Omental fat pad (tissue), 4 donors: ENCODE measurements around the gene GPC2. TPM values are rescaled to one million over a fixed set of nuclear protein-coding genes. Genes with fewer than 3 reads are reported as not detected.

Source experiments
- ATAC-seq: fragments of 150-250 bp; one replicate; pipeline ENCODE4 v1.9.1; 2016; ENCODE audit warnings: mild to moderate bottlenecking, moderate library complexity; ENCODE audit not compliant: low FRiP score
- DNase-seq: peaks from one replicate; pipeline ENCODE4 v3.0.0-alpha.2; 2019; ENCODE audit warnings: low spot score
- CTCF ChIP-seq, 3 donors: fragments of 450-650 bp; IDR thresholded peaks; one replicate each; pipeline ENCODE4 v1.5.1; 2016 to 2017; ENCODE audit warnings: antibody characterized with exemption in 3 of 3, mild to moderate bottlenecking in 3 of 3, moderate library complexity in 2 of 3
- total RNA-seq, 4 donors: library from RNA; depleted of rRNA; stranded (reverse); fragments of >200 nt; gene quantifications; one replicate each; pipeline ENCODE4 v1.1.0, GENCODE V29; 2016

The GPC2 gene
- total RNA-seq, 4 donors from 2014 or later: 0.48 TPM; not detected in 3

GRCh38 chr7:100126239-100126930, 50.8 kb downstream of the GPC2 start:
- DNase-seq (no peak), ATAC-seq (peak; percentile 63)
- TF ChIP-seq CTCF (IDR thresholded peaks at IDR 0.05): no peak

GRCh38 chr7:100124301-100125230, 52.6 kb downstream of the GPC2 start:
- ATAC-seq (no peak), DNase-seq (no peak)
- TF ChIP-seq CTCF (IDR thresholded peaks at IDR 0.05): no peak

- no peak for ATAC-seq
- no peak for DNase-seq
Measured at GRCh38 chr7:100122568-100122967, 54.6 kb downstream of the GPC2 start.

GRCh38 chr7:100122067-100122466, 55.1 kb downstream of the GPC2 start:
- no peak for ATAC-seq
- DNase-seq: no peak
- TF ChIP-seq CTCF (IDR thresholded peaks at IDR 0.05): no peak

More at GRCh38 chr7:100122568-100122967, 54.6 kb downstream of the GPC2 start:
- no peak for TF ChIP-seq CTCF (IDR thresholded peaks at IDR 0.05)

GRCh38 chr7:100120733-100121036, 56.5 kb downstream of the GPC2 start:
- no peak for TF ChIP-seq CTCF (IDR thresholded peaks at IDR 0.05)
- DNase-seq: no peak
- ATAC-seq: no peak

GRCh38 chr7:100119970-100120732, 57.0 kb downstream of the GPC2 start:
- DNase-seq (no peak), ATAC-seq (peak; percentile 34)
- no peak for TF ChIP-seq CTCF (IDR thresholded peaks at IDR 0.05)

Other genes with a start within 250 kb of the GPC2 start
- under 1 TPM in 2 of 4 donors, not detected in 2; 0.63 to 0.74 TPM for gene GJC3, start 247.8 kb downstream of the GPC2 start, total RNA-seq
- gene AZGP1, start 201.3 kb downstream of the GPC2 start, total RNA-seq: 100 to 1,000 TPM in 1 of 4 donors, 10 to 100 TPM in 3; 70.9 to 155 (median 92.1) TPM
- gene ZKSCAN1, start 161.8 kb downstream of the GPC2 start, total RNA-seq: 10 to 100 TPM; 21.5 to 34.5 (median 28.0) TPM
- gene ZSCAN21, start 127.6 kb downstream of the GPC2 start, total RNA-seq: 10 to 100 TPM; 11.4 to 14.7 (median 12.4) TPM
- gene ZNF3, start 95.7 kb downstream of the GPC2 start, total RNA-seq: 10 to 100 TPM; 14.5 to 25.4 (median 17.9) TPM
- 10 to 100 TPM; 41.6 to 69.0 (median 50.0) TPM for gene COPS6, start 88.4 kb downstream of the GPC2 start, total RNA-seq
- gene MCM7, start 76.0 kb downstream of the GPC2 start, total RNA-seq: 10 to 100 TPM; 17.6 to 42.7 (median 28.7) TPM
- gene AP4M1, start 75.7 kb downstream of the GPC2 start, total RNA-seq: 10 to 100 TPM in 2 of 4 donors, 1 to 10 TPM in 2; 7.2 to 20.6 (median 9.8) TPM
- gene TAF6, start 58.0 kb downstream of the GPC2 start, total RNA-seq: 10 to 100 TPM; 21.0 to 37.5 (median 30.3) TPM
- 10 to 100 TPM in 2 of 4 donors, 1 to 10 TPM in 2; 5.8 to 18.6 (median 9.6) TPM for gene CNPY4, start 57.7 kb downstream of the GPC2 start, total RNA-seq
- gene MBLAC1, start 50.4 kb downstream of the GPC2 start, total RNA-seq: 1 to 10 TPM; 1.3 to 2.9 (median 1.7) TPM
- 100 to 1,000 TPM; 183 to 194 (median 184) TPM for gene LAMTOR4, start 28.5 kb downstream of the GPC2 start, total RNA-seq
- gene TRAPPC14, start 18.7 kb downstream of the GPC2 start, total RNA-seq: 10 to 100 TPM in 2 of 4 donors, 1 to 10 TPM in 2; 5.7 to 13.2 (median 10.6) TPM
- 1 to 10 TPM in 2 of 4 donors, under 1 TPM in 2; 0.75 to 2.2 (median 1.1) TPM for gene GAL3ST4, start 8.8 kb downstream of the GPC2 start, total RNA-seq
- gene STAG3, start 537 bp upstream of the GPC2 start, total RNA-seq: 1 to 10 TPM in 1 of 4 donors, under 1 TPM in 3; 0.28 to 1.7 (median 0.85) TPM
- gene PVRIG, start 42.6 kb upstream of the GPC2 start, total RNA-seq: 1 to 10 TPM in 2 of 4 donors, under 1 TPM in 1, not detected in 1; 0.74 to 2.2 (median 1.1) TPM
- not detected for gene SPDYE3, start 130.3 kb upstream of the GPC2 start, total RNA-seq
- gene PILRB, start 180.7 kb upstream of the GPC2 start, total RNA-seq: 10 to 100 TPM; 25.0 to 83.5 (median 36.9) TPM
- gene PILRA, start 196.1 kb upstream of the GPC2 start, total RNA-seq: 10 to 100 TPM in 2 of 4 donors, 1 to 10 TPM in 2; 8.6 to 36.9 (median 13.4) TPM